NCI-H1105 (cell line): ENCODE data around the gene TSPEAR.
A peak's percentile ranks its signal among the peaks of the same experiment; 100 is the strongest.
"Not testable (repeated sequence)": the region's sequence is repeated elsewhere in the genome, so short reads cannot be mapped to it uniquely, and the experiment has no call there.

Experiments used
- DNase-seq: peaks from one replicate; lab custom pipeline; 2025; lab: John Stamatoyannopoulos, UW

Gene TSPEAR

DNA sequence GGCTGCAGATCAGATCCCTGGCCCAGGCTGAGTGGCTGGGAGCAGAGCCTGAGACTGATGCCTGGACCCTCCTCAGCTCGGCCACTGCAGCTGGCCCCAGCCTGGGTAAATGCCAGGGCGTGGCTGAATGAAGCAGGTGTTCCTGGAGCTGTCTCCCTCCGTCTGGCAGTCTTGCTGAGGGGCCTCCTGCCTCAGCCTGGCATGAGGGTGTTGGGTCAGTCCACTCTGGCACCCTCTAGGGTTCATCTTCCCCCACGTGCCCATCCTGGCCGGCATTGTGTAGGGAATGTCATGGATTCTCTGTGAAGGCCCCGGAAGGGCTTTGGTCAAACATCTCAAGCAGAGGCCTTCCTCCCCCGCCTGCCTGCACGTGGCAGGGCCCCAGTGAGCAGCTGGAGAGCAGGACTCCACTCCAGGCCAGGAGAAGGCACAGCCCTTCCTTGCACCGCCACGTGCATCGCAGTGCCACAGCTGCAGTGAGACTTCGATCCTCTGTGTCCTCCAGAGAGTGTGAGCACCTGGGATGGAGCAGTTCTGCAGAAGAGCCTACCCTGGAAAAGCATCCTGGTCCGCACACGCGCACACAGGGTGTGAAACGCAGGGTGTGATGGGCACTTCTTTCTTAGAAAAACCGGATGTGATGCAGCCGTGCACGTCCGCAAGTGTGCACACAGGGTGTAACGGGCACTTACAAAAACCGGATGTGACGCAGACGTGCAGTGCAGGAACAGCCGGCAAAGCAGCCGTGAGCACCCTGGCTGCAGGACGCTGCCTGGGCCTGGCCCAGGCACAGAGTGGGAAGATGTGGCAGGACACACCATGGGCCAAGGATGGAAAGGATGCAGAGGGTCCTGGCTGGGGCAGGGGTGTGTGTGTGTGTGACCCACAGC is 142.5 kb downstream of the TSPEAR start:
- DNase-seq: no peak

DNA sequence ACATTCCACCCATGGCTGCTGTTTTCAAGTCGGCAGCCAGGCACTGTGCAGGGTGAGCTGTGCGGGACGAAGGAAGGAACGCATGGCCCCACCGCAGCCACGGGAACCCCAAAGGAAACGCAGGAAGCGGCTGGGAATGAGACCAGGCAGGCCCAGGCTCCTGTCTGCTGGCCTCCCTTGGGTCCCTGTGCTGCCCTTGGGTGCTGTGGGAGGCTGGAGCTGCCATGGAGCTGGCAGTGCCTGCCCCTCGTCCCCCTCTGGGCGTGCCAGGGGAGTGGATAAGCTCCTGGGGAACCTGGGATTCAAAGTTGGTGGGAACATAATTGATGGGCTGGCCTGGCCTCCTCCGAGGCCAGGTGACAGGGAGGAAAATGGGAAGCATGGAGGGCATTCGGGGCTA is 143.1 kb downstream of the TSPEAR start:
- no peak for DNase-seq

DNA sequence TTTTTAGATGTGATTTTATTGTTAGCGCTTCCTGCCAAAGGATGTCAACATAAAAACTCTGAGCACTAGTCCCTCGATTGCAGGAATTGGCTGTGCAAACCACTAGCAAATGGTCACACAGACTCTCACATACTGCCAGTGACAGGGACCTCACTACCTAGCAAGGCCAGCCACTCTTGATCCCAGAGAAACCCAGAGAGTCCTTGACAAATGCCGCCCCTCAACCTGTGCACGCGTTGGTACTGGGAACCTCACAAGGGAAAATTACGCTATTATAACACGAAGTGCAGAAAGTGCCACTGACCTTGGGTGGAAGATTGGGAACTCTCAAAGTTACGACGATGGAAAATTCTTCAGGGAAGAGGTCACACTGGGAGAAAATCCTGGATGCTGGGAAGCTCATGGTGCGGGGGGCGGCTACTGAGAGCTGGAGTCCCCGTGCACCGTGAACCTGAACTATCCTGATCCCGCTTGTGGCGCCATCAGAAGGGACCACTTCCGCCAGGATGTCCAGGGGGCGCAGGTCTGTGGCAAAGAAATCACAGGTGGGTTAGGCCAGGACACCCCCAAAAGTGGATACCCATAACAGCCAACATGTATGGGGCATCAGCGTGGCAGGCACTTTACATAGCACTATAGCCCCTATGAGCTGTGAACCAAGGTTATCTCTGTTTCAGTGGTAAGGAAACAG is 143.7 kb downstream of the TSPEAR start:
- no peak for DNase-seq

DNA sequence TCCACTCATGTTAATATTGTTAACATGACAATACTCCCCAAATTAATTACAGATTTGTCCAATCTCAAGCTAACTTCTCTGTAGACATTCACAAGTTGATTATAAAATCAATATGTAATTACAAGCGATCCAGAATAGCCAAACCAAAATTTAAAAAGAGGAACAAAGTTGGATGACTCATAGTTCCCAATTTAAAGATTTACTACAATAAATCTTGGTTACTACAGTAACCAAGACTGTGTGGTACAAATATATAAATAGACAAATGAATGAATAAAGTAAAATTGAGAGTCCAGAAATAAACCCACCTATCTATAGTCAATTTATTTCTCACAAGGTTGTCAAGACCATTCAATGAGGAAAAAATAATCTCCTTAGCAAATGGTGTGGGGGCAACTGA is 145.0 kb downstream of the TSPEAR start:
- no peak for DNase-seq

DNA sequence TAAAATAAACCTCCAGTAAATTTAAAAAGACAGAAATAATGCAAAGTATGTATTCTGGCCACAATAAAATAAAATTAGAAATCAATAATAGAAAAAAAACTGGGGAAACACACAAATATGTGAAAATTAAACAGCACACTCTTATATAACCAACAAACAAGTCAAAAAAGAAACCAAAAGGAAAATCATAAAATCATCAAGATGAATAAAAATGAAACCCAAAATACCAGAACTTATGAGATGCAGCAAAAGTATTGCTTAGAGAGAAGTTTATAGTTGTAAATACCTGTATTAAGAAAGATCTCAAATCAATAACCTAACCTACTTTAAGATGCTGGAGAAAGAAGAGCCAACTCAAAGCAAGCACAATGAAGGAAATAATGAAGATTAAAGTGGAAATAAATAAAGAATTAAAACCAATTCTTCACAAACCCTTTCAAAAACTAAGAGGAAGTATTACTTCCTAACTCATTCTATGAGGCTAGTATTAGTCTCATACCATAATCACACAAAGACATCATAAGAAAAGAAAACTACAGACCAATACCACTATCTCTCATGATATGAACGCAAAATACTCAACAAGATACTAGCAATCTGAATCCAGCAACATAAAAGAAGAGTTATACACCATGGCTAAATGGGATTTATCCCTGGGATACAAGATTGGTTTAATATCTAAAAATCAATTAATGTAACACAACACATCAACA is 146.3 kb downstream of the TSPEAR start:
- no peak for DNase-seq

DNA sequence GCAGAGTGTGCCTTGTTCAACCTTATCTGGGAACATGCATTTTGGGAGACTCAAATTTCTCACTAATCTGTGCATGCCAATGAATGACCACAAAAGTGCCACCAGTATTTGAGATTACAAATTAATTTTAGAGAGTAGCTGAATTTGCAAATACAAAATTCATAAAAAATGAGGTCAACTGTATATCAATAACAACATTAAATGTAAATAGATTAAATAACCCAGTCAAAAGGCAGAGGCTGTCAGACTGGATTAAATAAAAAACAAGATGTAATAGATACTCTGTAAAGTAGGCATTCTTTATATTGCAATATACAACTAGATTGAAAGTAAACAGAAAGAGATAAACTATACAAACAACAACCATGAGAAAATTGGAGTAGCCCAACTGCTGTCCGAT is 147.3 kb downstream of the TSPEAR start:
- no peak for DNase-seq

DNA sequence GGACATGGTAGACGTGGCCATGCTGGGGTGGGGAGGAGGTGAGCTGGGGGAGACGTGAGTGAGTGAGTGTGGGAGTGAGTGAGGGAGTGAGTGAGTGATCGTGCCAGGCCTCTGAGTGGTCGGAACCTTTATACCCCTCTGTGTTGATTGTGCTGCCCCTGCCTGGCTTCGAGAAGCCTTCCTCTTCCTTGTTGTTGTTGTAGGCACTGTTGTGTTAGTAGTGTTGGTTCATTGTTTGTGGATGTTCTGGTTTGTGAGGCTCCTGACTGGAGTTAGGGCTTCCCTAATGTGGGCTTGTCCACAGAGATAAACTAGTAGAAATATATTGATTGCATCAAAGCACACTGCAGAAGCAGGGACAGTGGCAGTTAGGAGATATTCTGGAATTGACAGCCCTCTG is 152.7 kb downstream of the TSPEAR start, which contains the start of gene KRTAP10-3:
Gene KRTAP10-3, minus strand, starts transcription at position 101 of the 400 bp plus-strand sequence. Its CDS starts 80 bp downstream, at position 21.
- DNase-seq: no peak

DNA sequence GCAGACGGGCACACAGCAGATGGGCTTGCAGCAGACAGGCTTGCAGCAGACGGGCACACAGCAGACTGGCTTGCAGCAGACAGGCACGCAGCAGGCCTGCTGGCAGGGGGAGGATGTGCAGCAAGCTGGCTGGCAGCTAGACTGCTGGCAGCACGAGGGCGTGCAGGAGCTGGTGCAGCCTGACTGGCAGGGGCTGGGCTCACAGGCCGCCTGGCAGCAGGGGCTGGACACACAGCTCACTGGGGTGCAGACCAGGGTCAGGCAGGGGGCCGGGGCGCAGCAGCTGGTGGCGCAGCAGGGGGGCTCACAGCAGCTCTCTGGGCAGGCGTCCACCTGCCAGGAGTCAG is 153.1 kb downstream of the TSPEAR start:
- DNase-seq: not testable (repeated sequence)

DNA sequence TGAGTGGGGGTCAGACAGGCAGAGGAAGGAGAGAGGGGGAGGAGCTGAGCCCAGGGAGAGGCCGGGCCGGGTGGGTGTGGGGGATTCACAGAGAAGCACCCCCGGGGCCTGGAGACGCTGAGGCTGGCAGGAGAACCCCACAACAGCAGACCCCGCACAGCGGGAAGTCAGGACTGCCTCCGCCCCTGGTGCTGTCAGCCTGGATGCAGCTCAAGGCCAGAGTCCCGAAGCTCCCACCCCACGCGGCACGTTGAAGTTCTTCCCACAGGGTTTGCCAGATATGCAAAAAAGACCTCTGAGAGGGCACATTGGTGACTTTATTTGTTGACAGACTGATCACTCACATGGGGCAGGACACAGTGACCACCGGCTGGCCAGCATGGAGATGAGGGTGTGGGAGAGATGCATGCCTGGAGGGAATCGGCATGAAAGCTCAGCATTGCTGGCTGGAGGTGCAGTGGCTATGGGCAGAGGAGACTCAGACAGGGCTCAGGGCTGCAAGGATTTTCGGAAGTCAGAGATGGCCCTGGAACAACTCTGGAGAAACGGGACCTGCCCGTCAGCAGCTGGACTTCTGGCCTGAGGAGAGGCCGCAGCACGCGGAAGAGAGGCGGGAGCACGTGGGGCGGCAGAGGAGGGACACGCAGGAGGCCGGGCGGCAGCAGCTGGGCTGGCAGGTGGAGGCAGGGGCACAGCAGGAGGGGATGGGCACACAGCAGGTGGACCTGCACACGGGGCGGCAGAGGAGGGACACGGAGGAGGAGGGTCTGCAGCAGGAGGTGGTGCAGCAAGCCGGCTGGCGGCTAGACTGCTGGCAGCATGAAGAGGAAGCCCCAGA is 153.7 kb downstream of the TSPEAR start:
- DNase-seq: no peak

DNA sequence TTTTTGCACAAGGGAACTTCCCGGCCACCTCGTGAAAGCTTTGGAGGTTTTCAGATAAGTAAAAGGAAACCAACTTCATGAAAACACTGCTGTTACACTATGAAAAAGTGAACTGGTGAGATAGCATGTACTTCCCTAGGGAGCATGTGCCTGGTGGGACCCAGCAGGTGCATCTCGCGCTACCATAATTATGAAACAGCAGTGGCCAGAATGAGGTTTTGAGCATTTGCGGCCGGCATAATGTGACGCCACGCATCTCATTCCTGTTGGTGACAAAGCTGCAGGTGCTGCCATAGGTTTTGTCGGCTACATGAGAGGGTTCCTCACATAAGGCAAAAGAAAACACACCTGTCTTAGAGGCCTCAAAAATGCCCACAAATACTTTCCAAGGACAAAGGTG is 154.5 kb downstream of the TSPEAR start:
- peak; percentile 22 for DNase-seq

DNA sequence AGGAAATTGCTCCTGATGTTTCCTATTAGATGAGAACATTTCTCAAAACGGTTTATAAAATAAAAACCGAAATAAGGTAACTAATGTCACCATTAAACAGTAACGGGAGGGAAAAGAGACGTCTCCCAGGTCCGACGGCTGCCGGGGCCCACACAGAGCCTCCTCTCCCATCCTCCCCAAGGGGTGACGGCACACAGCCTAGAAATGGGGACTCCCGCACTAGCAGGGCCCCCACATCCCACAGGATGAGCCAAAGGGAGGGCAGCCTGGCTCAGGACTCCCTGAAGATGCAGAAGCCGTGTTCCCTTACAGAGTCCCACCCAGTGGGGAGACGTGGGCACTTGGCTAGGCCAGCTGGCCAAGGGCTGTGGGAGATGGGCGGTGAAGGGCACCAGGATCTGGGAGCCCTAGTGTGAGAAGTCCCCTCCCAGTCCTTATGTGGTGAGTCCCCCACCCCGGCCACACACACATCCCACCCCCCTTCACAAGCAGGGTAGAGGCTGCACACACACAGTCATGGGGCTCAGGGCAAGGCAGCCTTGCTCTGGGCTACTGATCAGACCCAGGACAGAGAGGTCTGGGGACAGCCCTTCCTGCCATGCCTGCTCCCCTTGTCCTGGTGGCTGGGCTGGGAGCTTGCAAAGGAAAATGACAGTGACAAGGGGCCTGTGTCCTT is 156.0 kb downstream of the TSPEAR start:
- no peak for DNase-seq

DNA sequence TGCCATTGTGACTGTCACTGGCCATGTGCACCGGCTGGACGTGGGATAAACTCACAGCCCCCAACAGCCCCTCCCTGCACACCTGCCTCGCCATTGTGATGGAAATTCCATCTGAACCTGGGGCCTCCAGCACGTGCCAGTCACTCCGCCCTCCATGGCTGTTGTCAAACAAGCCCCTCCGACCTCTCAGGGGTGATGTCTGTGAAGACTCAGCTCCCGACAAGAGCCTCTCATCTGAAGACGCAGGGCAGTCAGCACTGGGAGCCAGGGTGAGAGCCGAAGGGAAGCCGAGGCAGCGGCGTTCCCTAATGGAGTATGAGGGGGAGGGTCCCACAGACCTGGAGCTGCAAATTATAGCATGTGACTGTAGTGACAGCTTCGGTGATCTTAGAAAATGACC is 158.7 kb downstream of the TSPEAR start:
- DNase-seq: no peak

DNA sequence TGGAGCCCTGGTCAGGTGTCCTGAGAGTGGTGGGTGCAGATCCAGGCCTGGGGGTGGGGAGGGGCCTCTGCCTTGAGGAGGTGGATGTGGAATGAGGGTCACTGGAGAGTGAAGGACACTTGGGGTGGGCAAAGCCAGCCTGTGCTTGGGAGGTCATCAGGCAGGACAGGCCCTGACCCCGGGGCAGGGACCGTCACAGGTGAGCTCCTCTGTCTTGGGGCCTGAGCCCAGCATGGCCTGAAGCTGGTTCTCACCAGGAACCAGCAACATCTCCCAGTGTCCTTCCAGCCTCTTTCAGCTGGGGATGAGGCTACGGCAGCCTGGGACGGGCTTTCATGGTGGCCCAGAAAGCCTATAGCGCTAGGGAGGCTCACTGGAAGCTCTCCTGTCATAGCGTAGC is 159.2 kb downstream of the TSPEAR start:
- DNase-seq: no peak

DNA sequence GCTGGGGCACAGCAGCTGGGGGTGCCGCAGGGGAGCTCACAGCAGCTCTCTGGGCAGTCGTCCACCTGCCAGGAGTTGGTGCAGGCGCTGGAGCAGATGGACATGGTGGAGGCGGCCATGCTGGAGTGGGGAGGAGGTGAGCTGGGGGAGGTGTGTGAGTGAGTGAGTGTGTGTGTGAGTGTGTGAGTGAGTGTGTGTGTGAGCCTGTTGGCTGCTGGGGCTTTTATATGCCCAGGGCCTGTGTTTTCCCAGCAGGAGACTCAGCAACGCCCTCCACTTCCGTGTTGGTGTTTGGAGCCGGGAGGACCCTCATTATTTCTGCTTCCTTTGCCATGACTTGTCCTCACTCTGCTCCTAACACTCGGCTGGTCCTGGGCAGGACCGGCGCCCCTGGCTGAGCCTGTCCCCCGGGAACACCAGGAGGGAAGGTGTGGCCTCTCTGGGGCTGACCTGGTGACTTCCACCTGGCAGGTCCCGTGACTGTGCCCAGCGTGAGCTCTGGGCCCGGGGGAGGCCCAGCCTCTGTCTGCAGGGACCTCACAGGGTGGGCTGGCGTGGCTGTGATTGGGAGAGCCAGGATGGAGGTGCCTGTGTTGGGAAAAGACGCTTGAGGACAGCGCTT is 159.9 kb downstream of the TSPEAR start, which contains the start of gene KRTAP10-2:
Gene KRTAP10-2, minus strand, starts transcription at position 166 of the 622 bp plus-strand sequence. Its CDS starts 47 bp downstream, at position 119.
- DNase-seq: no peak

DNA sequence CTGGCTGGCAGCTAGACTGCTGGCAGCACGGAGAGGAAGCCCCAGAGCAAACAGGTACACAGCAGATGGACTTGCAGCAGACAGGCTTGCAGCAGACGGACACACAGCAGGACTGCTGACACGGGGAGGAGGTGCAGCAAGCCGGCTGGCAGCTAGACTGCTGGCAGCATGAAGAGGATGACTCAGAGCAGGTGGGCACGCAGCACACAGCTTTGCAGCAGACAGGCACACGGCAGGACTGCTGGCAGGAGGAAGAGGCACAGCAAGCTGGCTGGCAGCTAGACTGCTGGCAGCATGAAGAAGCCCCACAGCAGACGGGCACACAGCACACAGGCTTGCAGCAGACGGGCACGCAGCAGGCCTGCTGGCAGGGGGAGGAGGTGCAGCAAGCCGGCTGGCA is 160.6 kb downstream of the TSPEAR start:
- no peak for DNase-seq

DNA sequence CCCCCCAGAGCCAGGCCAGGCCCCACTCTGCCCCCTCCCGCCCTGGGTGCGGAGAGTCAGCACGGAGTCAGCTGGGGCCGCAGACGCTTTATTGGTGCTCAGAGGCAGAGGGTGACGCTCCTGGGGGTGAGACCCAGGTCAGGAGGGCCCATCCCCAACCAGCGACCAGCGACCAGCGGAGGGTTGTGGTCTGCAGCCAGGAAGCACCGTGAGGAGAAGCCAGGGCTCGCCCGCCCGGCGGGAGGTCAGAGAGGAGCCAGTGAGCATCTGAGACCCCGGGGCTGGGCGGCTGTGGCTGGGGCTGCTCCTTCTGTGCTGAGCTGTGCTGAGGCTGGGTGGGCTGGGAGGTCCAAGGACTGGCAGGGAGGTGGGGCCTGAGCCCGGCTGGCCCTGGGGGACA is 161.1 kb downstream of the TSPEAR start:
- DNase-seq: not testable (repeated sequence)

DNA sequence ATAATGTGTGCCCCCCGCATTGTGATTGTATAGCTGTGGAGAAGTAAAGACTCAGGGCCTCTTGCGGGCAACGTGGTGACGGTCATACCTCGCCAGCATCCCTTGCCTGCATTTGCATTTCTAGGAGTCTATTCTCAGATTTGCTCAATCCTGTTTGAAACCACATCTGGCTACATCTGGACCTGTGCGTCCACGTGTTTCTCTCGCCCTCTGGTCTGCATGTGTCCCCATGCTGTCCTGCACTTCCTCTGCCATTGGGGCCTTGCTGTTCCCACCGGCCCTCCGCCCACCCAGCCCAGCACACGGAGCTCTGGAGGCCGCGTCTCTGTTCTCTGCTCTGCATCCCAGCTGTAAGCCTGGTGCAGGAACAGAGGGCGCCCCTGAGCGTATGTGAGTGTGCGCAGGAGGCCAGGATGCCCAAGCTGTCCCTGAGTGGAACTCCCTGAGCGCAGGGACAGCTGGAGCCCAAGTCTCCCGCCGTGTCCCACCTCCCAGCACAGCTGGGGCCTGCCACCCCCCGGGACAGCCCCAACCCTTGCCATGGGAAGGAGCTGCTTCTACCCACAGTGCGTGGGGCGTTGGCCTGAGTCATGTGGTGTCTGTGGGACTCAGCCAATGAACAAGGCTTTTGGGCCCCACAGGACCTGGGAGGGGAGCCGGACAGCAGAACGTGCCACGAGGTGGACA is 161.7 kb downstream of the TSPEAR start:
- no peak for DNase-seq

DNA sequence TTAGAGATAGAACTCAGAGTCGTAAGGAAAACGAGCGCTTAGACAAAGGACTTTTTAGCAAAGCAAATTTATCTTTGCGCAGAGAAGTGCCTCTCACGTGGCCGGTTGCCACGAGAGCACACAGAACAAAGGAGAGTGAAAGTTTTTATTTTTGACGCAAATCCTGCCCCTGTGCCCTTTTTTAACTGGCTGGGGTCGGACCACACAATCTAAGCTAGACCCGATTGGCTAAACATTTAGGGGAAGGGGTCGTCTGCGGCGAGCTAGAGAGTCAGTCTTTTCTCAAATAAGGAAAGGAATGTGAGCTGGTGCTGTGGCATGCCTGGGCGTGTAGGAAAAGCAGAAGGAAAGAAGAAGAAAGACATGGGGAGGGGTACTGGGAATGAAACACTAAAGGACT is 162.4 kb downstream of the TSPEAR start:
- DNase-seq: no peak

DNA sequence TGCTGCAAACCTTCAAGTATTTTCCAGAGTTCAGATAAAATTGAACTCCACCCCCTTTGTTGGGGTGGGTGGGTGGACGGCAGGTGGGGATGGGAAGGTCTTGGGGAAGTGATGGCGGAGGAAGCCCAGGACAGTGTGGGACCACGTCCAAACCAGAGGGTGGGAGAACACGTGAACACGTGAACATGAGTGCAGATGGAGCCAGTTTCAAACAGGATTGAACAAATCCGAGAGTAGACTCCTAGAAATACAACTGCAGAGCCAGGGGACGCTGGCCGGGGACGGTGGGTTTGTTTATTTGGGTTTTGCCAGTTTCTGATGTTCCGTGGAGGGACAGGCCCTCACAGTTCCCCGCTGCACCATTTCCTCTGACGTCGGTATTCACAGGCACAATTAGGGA is 163.0 kb downstream of the TSPEAR start:
- DNase-seq: no peak
